GM19025 (cell line): ENCODE results near the gene SRPK3.
"Not testable (repeated sequence)": the region's sequence is repeated elsewhere in the genome, so short reads cannot be mapped to it uniquely, and the experiment has no call there.

ENCODE experiments used
- ATAC-seq: cut with Tn5 transposase; IDR thresholded peaks from one replicate; pipeline ENCODE4 v1.9.1; 2021; ENCODE audit warnings: mild to moderate bottlenecking, low read depth, moderate library complexity; ENCODE audit not compliant: unreplicated experiment

The SRPK3 gene

GRCh38 chrX:153804100-153804595 lies 23.3 kb downstream of the SRPK3 start:
- no peak for ATAC-seq

- no peak for ATAC-seq
These were observed 23.8 kb downstream of the SRPK3 start for GRCh38 chrX:153804621-153805020.

- ATAC-seq, result no peak
These were observed 24.6 kb downstream of the SRPK3 start for GRCh38 chrX:153805436-153805835.

- no peak for ATAC-seq
These were observed 26.2 kb downstream of the SRPK3 start for GRCh38 chrX:153806999-153807575.

GRCh38 chrX:153807976-153808375 lies 27.1 kb downstream of the SRPK3 start:
- no peak for ATAC-seq

- ATAC-seq, result no peak
These were observed 31.4 kb downstream of the SRPK3 start for GRCh38 chrX:153812220-153812619.

- ATAC-seq, result no peak
These were observed 32.3 kb downstream of the SRPK3 start for GRCh38 chrX:153813161-153813560.

- no peak for ATAC-seq
These were observed 33.9 kb downstream of the SRPK3 start for GRCh38 chrX:153814591-153815315.

GRCh38 chrX:153816831-153817690 lies 36.2 kb downstream of the SRPK3 start:
- ATAC-seq, result no peak

GRCh38 chrX:153818064-153818463 lies 37.2 kb downstream of the SRPK3 start:
- not testable (repeated sequence) for ATAC-seq

- no peak for ATAC-seq
These were observed 37.9 kb downstream of the SRPK3 start for GRCh38 chrX:153818571-153819383.

- no peak for ATAC-seq
These were observed 38.7 kb downstream of the SRPK3 start for GRCh38 chrX:153819384-153820040.

- no peak for ATAC-seq
These were observed 39.8 kb downstream of the SRPK3 start for GRCh38 chrX:153820601-153821000.

GRCh38 chrX:153821066-153821465 lies 40.2 kb downstream of the SRPK3 start:
- ATAC-seq, result no peak

GRCh38 chrX:153824348-153824747 lies 43.5 kb downstream of the SRPK3 start:
- ATAC-seq, result no peak

- ATAC-seq, result no peak
These were observed 44.2 kb downstream of the SRPK3 start for GRCh38 chrX:153825042-153825441.

- no peak for ATAC-seq
These were observed 46.2 kb downstream of the SRPK3 start for GRCh38 chrX:153827016-153827415.

- no peak for ATAC-seq
These were observed 47.1 kb downstream of the SRPK3 start for GRCh38 chrX:153827903-153828302.

- no peak for ATAC-seq
These were observed 47.5 kb downstream of the SRPK3 start for GRCh38 chrX:153828308-153828707.
